Stomach (tissue), 4 donors: ENCODE data around the gene ADAM11.

Experiments
- CTCF ChIP-seq, 7 experiments: fragments of 450-650 bp in 4 of 7; fragments of 200-600 bp in 3 of 7; sonication (generic) in 3 of 7; IDR thresholded peaks; one replicate each; pipeline ENCODE4 v1.5.1; 2016 to 2019; ENCODE audit warnings: antibody characterized with exemption in 7 of 7, control low read depth in 2 of 7, mild to moderate bottlenecking in 1 of 7
- POLR2AphosphoS5 ChIP-seq, 3 donors: sonication (generic); formaldehyde crosslinking; IDR thresholded peaks; one replicate each; pipeline ENCODE4 v1.6.1; 2016; ENCODE audit warnings: antibody characterized with exemption in 3 of 3

GRCh38 chr17:44734272-44734671 is 24.5 kb upstream of the ADAM11 start:
- TF ChIP-seq POLR2AphosphoS5 (IDR thresholded peaks at IDR 0.05) (no peak), CTCF (IDR thresholded peaks at IDR 0.05) (no peak)
